Measurements from ENCODE around the gene SHD.

Gene SHD

GRCh38 chr19:4297901-4298809 lies 19.1 kb downstream of the SHD start:
- DNase-seq (ENCODE audit: low spot score) (no peak), FAIRE-seq (no peak)

- DNase-seq (ENCODE audit: low spot score), result no peak
- no peak for FAIRE-seq
Measured at GRCh38 chr19:4298810-4299550, 19.9 kb downstream of the SHD start.

GRCh38 chr19:4300589-4300988 lies 21.5 kb downstream of the SHD start:
- DNase-seq (ENCODE audit: low spot score) (no peak), FAIRE-seq (no peak)

- FAIRE-seq, result no peak
- DNase-seq (ENCODE audit: low spot score), result no peak
Measured at GRCh38 chr19:4301590-4302242, 22.6 kb downstream of the SHD start.

- DNase-seq (ENCODE audit: low spot score), result no peak
- FAIRE-seq, result no peak
Measured at GRCh38 chr19:4302243-4302640, 23.2 kb downstream of the SHD start, which contains the start of gene TMIGD2. Gene TMIGD2 (minus strand): TSS chr19:4302389. CDS start chr19:4302385, 4 bp downstream.

- FAIRE-seq, result no peak
Measured at GRCh38 chr19:4303819-4304537, 24.9 kb downstream of the SHD start.

GRCh38 chr19:4304538-4305256 lies 25.6 kb downstream of the SHD start, which contains the start of gene FSD1:
Gene FSD1 (plus strand): TSS chr19:4304598. CDS start chr19:4304747, 149 bp downstream.
- FAIRE-seq (no peak), DNase-seq (ENCODE audit: low spot score) (no peak)

More at GRCh38 chr19:4303819-4304537, 24.9 kb downstream of the SHD start:
- DNase-seq (ENCODE audit: low spot score), result no peak

GRCh38 chr19:4305257-4305612 lies 26.2 kb downstream of the SHD start:
- no peak for DNase-seq (ENCODE audit: low spot score)
- FAIRE-seq, result no peak

GRCh38 chr19:4305659-4306058 lies 26.6 kb downstream of the SHD start:
- FAIRE-seq (no peak), DNase-seq (ENCODE audit: low spot score) (no peak)

GRCh38 chr19:4310247-4311121 lies 31.4 kb downstream of the SHD start:
- FAIRE-seq (no peak), DNase-seq (ENCODE audit: low spot score) (no peak)

GRCh38 chr19:4313847-4314490 lies 34.9 kb downstream of the SHD start:
- DNase-seq (ENCODE audit: low spot score), result no peak

GRCh38 chr19:4316956-4317355 lies 37.9 kb downstream of the SHD start:
- FAIRE-seq (no peak), DNase-seq (ENCODE audit: low spot score) (no peak)

More at GRCh38 chr19:4313847-4314490, 34.9 kb downstream of the SHD start:
- no peak for FAIRE-seq

- FAIRE-seq (no peak), DNase-seq (ENCODE audit: low spot score) (no peak)
Measured at GRCh38 chr19:4318460-4318859, 39.4 kb downstream of the SHD start.

- DNase-seq (ENCODE audit: low spot score) (no peak), FAIRE-seq (no peak)
Measured at GRCh38 chr19:4319067-4319718, 40.1 kb downstream of the SHD start.

- FAIRE-seq, result no peak
- no peak for DNase-seq (ENCODE audit: low spot score)
Measured at GRCh38 chr19:4320419-4320818, 41.4 kb downstream of the SHD start.

- FAIRE-seq (no peak), DNase-seq (ENCODE audit: low spot score) (no peak)
Measured at GRCh38 chr19:4322942-4323665, 44.0 kb downstream of the SHD start.

GRCh38 chr19:4323692-4324091 lies 44.6 kb downstream of the SHD start:
- FAIRE-seq (no peak), DNase-seq (ENCODE audit: low spot score) (no peak)

GRCh38 chr19:4324228-4324627 lies 45.2 kb downstream of the SHD start:
- no peak for FAIRE-seq
- DNase-seq (ENCODE audit: low spot score), result no peak

Measured in RCC 7860 (cell line).